WTC11 (cell line): ENCODE data around the gene DTNA. TPM values are rescaled to one million over a fixed set of nuclear protein-coding genes. Genes with fewer than 3 reads are reported as not detected.

Experiments
- ATAC-seq: fragments of 200-7000 bp; cut with Tn5 transposase; 2 replicates; pipeline ENCODE4 v1.10.0; 2021; ENCODE audit warnings: mild to moderate bottlenecking, moderate library complexity
- CTCF ChIA-PET: fragments of 300-600 bp; sonication (Branson Sonifier 250); formaldehyde crosslinking; loops from one replicate; lab custom pipeline; 2021; ENCODE audit warnings: antibody characterized with exemption; lab: Charles Lee
- POLR2A ChIA-PET: fragments of 350-600 bp; sonication (Branson Sonifier 250); formaldehyde crosslinking; loops from one replicate; lab custom pipeline; 2021; ENCODE audit warnings: antibody characterized with exemption; lab: Charles Lee
- DNase-seq: peaks from one replicate; pipeline ENCODE4 v3.0.0; 2021; ENCODE audit warnings: low spot score
- H3K27ac Mint-ChIP-seq: 2 replicates; pipeline ENCODE4 v1.8.0; 2021; ENCODE audit warnings: mixed read lengths
- H3K27me3 Mint-ChIP-seq: 2 replicates; pipeline ENCODE4 v1.8.0; 2021; ENCODE audit warnings: low read depth, mild to moderate bottlenecking, moderate library complexity, mixed read lengths
- H3K36me3 Mint-ChIP-seq: 2 replicates; pipeline ENCODE4 v1.8.0; 2021; ENCODE audit warnings: mixed read lengths
- H3K4me1 Mint-ChIP-seq: 2 replicates; pipeline ENCODE4 v1.8.0; 2022; ENCODE audit warnings: mixed read lengths
- H3K4me3 Mint-ChIP-seq: 2 replicates; pipeline ENCODE4 v1.8.0; 2021; ENCODE audit warnings: mild to moderate bottlenecking, moderate library complexity, mixed read lengths
- H3K9me3 Mint-ChIP-seq: 2 replicates; pipeline ENCODE4 v1.8.0; 2021; ENCODE audit warnings: mixed read lengths
- AFF4 ChIP-seq: sonication (generic); formaldehyde crosslinking; IDR thresholded peaks from 2 replicates; pipeline ENCODE4 v1.8.1; 2023; ENCODE audit warnings: mild to moderate bottlenecking, missing genetic modification reagents, borderline replicate concordance
- CTCF ChIP-seq: fragments of 200-600 bp; IDR thresholded peaks from 2 replicates; pipeline ENCODE4 v1.8.0; 2022; ENCODE audit warnings: antibody characterized with exemption
- ETV6 ChIP-seq: sonication (generic); formaldehyde crosslinking; IDR thresholded peaks from 2 replicates; pipeline ENCODE4 v1.8.1; 2022; ENCODE audit warnings: mild to moderate bottlenecking, missing genetic modification reagents
- HMGXB4 ChIP-seq: sonication (generic); formaldehyde crosslinking; IDR thresholded peaks from 2 replicates; pipeline ENCODE4 v1.8.1; 2023; ENCODE audit warnings: mild to moderate bottlenecking, moderate library complexity, missing genetic modification reagents
- IRF1 ChIP-seq: sonication (generic); formaldehyde crosslinking; IDR thresholded peaks from 2 replicates; pipeline ENCODE4 v1.8.0; 2023; ENCODE audit warnings: missing genetic modification reagents
- IRF2 ChIP-seq: sonication (generic); formaldehyde crosslinking; IDR thresholded peaks from 2 replicates; pipeline ENCODE4 v1.8.0; 2022; ENCODE audit warnings: low read depth, missing genetic modification reagents, borderline replicate concordance
- NR3C1 ChIP-seq: sonication (generic); formaldehyde crosslinking; conservative IDR thresholded peaks from 2 replicates; pipeline ENCODE4 v1.8.1; 2023; ENCODE audit warnings: low read depth, mild to moderate bottlenecking, missing genetic modification reagents
- PRRX2 ChIP-seq: fragments of 250-450 bp; sonication (Bioruptor Pico); IDR thresholded peaks from 2 replicates; pipeline ENCODE4 v1.8.0; 2021; ENCODE audit warnings: mild to moderate bottlenecking
- SMAD4 ChIP-seq: sonication (generic); formaldehyde crosslinking; IDR thresholded peaks from 2 replicates; pipeline ENCODE4 v1.8.0; 2022; ENCODE audit warnings: mild to moderate bottlenecking, missing genetic modification reagents
- SOX15 ChIP-seq: fragments of 250-450 bp; sonication (Bioruptor Pico); IDR thresholded peaks from 2 replicates; pipeline ENCODE4 v1.9.0; 2021; ENCODE audit warnings: mild to moderate bottlenecking
- STAT6 ChIP-seq: sonication (generic); formaldehyde crosslinking; conservative IDR thresholded peaks from 2 replicates; pipeline ENCODE4 v1.8.1; 2023; ENCODE audit warnings: mild to moderate bottlenecking, low read depth, missing genetic modification reagents, moderate library complexity
- ZBTB21 ChIP-seq: sonication (generic); formaldehyde crosslinking; IDR thresholded peaks from 2 replicates; pipeline ENCODE4 v1.8.1; 2023; ENCODE audit warnings: mild to moderate bottlenecking, missing genetic modification reagents, borderline replicate concordance
- ZBTB43 ChIP-seq: sonication (generic); formaldehyde crosslinking; IDR thresholded peaks from 2 replicates; pipeline ENCODE4 v1.8.1; 2023; ENCODE audit warnings: mild to moderate bottlenecking, missing genetic modification reagents
- ZNF219 ChIP-seq: sonication (generic); formaldehyde crosslinking; IDR thresholded peaks from 2 replicates; pipeline ENCODE4 v1.8.0; 2023; ENCODE audit warnings: missing genetic modification reagents, mild to moderate bottlenecking, borderline replicate concordance
- ZNF232 ChIP-seq: sonication (generic); formaldehyde crosslinking; IDR thresholded peaks from 2 replicates; pipeline ENCODE4 v1.8.0; 2022; ENCODE audit warnings: mild to moderate bottlenecking, missing genetic modification reagents
- total RNA-seq: library from RNA; stranded (reverse); gene quantifications from 3 replicates; pipeline ENCODE4 v1.2.3, GENCODE V29; 2021

DTNA gene
- total RNA-seq, 1 experiment from 2014 or later, result 16.1 TPM

- ChIA-PET CTCF (interaction anchor here (3.0 to 3.5 kb wide), 2 partner anchors 20 to 48 kb away, joined by 15 to 20 read pairs; no protein-coding TSS in a partner anchor), POLR2A (no interaction called here)
- DNase-seq (no peak), ATAC-seq (no peak; the same call in 1 of the 2 replicates)
- Mint-ChIP-seq H3K27ac (no peak overlapping the region), H3K4me1 (peaks cover 45% of the 10 kb centered on the region), H3K4me3 (no peak overlapping the region), H3K9me3 (no peaks in the 10 kb centered on the region), H3K27me3 (no peaks in the 10 kb centered on the region), H3K36me3 (no peaks in the 10 kb centered on the region; the same call in 1 of the 2 replicates)
- no peak for TF ChIP-seq IRF1 (CRISPR knock-in tag)
- TF ChIP-seq AFF4 (CRISPR knock-in tag), result no peak
- no peak for TF ChIP-seq STAT6 (CRISPR knock-in tag)
- TF ChIP-seq ZNF232 (CRISPR knock-in tag), result no peak
- TF ChIP-seq SMAD4 (CRISPR knock-in tag), result no peak
- TF ChIP-seq NR3C1 (CRISPR knock-in tag), result no peak
- no peak for TF ChIP-seq CTCF
- no peak for TF ChIP-seq PRRX2 (CRISPR knock-in tag)
- no peak for TF ChIP-seq ZNF219
- no peak for TF ChIP-seq IRF2 (CRISPR knock-in tag)
- TF ChIP-seq SOX15 (CRISPR knock-in tag), result no peak
- no peak for TF ChIP-seq ZBTB21
- TF ChIP-seq HMGXB4 (CRISPR knock-in tag), result no peak
- TF ChIP-seq ZBTB43, result no peak
- TF ChIP-seq ETV6, result no peak
Observed at GRCh38 chr18:34709104-34709503, 994 bp upstream of the DTNA start.
